Stimulated activated CD8-positive, alpha-beta memory T cell treated with anti-CD3 and anti-CD28 coated beads, Interleukin-15, amount 100 ng/mL, for 48 hours (primary cell): Measurements from ENCODE around the gene NR5A2.
"Not testable (repeated sequence)": the region's sequence is repeated elsewhere in the genome, so short reads cannot be mapped to it uniquely, and the experiment has no call there.

Experiments used
- DNase-seq, 2 donors: peaks; one replicate each; pipeline ENCODE4 v3.0.0-alpha.2; 2020; ENCODE audit warnings: low read depth in 2 of 2

The NR5A2 gene

GRCh38 chr1:200163911-200164310, 136.4 kb downstream of the NR5A2 start:
- no peak for DNase-seq

- DNase-seq, result no peak
These were observed 138.1 kb downstream of the NR5A2 start for GRCh38 chr1:200165493-200166220.

GRCh38 chr1:200166411-200166810, 138.9 kb downstream of the NR5A2 start:
- no peak for DNase-seq

- no peak for DNase-seq
These were observed 141.4 kb downstream of the NR5A2 start for GRCh38 chr1:200168926-200169325.

- DNase-seq, result no peak
These were observed 144.8 kb downstream of the NR5A2 start for GRCh38 chr1:200172311-200172710.

GRCh38 chr1:200173097-200173618, 145.6 kb downstream of the NR5A2 start:
- DNase-seq, result no peak

GRCh38 chr1:200174525-200175295, 147.2 kb downstream of the NR5A2 start:
- DNase-seq, result no peak

GRCh38 chr1:200176181-200176580, 148.7 kb downstream of the NR5A2 start:
- DNase-seq, result no peak

GRCh38 chr1:200176798-200177197, 149.3 kb downstream of the NR5A2 start:
- no peak for DNase-seq

GRCh38 chr1:200178340-200178739, 150.8 kb downstream of the NR5A2 start:
- no peak for DNase-seq

GRCh38 chr1:200179126-200179780, 151.7 kb downstream of the NR5A2 start:
- DNase-seq, result no peak

- DNase-seq, result no peak
These were observed 152.3 kb downstream of the NR5A2 start for GRCh38 chr1:200179781-200180160.

- no peak for DNase-seq
These were observed 153.3 kb downstream of the NR5A2 start for GRCh38 chr1:200180821-200181220.

GRCh38 chr1:200181861-200182260, 154.4 kb downstream of the NR5A2 start:
- no peak for DNase-seq

- no peak for DNase-seq
These were observed 155.2 kb downstream of the NR5A2 start for GRCh38 chr1:200182701-200183100.

GRCh38 chr1:200183637-200184036, 156.1 kb downstream of the NR5A2 start:
- DNase-seq, result no peak

- no peak for DNase-seq
These were observed 156.7 kb downstream of the NR5A2 start for GRCh38 chr1:200184196-200184595.

- not testable (repeated sequence) for DNase-seq
These were observed 157.7 kb downstream of the NR5A2 start for GRCh38 chr1:200185191-200185590.

- DNase-seq, result not testable (repeated sequence)
These were observed 159.8 kb downstream of the NR5A2 start for GRCh38 chr1:200187332-200187731.

- DNase-seq, result no peak
These were observed 164.5 kb downstream of the NR5A2 start for GRCh38 chr1:200191993-200192392.

GRCh38 chr1:200194477-200194876, 167.0 kb downstream of the NR5A2 start:
- no peak for DNase-seq

- DNase-seq, result no peak
These were observed 170.7 kb downstream of the NR5A2 start for GRCh38 chr1:200198236-200198635.
